Measurements from ENCODE around the gene TMEM82. TPM values are rescaled to one million over a fixed set of nuclear protein-coding genes. Genes with fewer than 3 reads are reported as not detected.

Gene TMEM82
- total and polyA plus RNA-seq, 9 of the 15 experiments (the other 6 are each of a cell fraction or from before 2014, with no cell fraction given), result not detected

GRCh38 chr1:15727424-15727823 lies 14.9 kb upstream of the TMEM82 start:
- no peak overlapping the region for H3K9ac ChIP-seq (ENCODE audit: insufficient read depth in 1 of 2, low read depth in 2 of 2, low read length in 2 of 2)
- H3K27ac ChIP-seq (ENCODE audit: extremely low read depth, low read depth, low read length), result no peak overlapping the region
- H3K4me2 ChIP-seq (ENCODE audit: insufficient read depth, low read length), result no peak overlapping the region
- FAIRE-seq, result no peak
- H4K20me1 ChIP-seq (replicated peaks; ENCODE audit: control insufficient read depth, insufficient read depth, low read length), result no peaks in the 10 kb centered on the region
- no peaks in the 10 kb centered on the region for H3K9me1 ChIP-seq (ENCODE audit: control insufficient read depth, insufficient read depth, low read length)
- no peak for DNase-seq (ENCODE audit: extremely low read depth in 1 of 4, low spot score in 3 of 4)
- H3K36me3 ChIP-seq (ENCODE audit: control insufficient read depth, insufficient read depth, low read length), result peaks cover 80% of the 10 kb centered on the region; the same call in 2 of the 3 replicates
- H3K79me2 ChIP-seq (ENCODE audit: control insufficient read depth, insufficient read depth, low read length), result no peaks in the 10 kb centered on the region
- H3K27me3 ChIP-seq (ENCODE audit: control insufficient read depth in 2 of 2, insufficient read depth in 2 of 2, low read length in 2 of 2), result no peaks in the 10 kb centered on the region
- BruUV-seq (replicated peaks), result no TSS peak
- intact Hi-C loops (cut with micrococcal nuclease) (no loop called here), in situ Hi-C loops (cut with MboI) (no loop called here)
- no peak overlapping the region for H2AFZ ChIP-seq (ENCODE audit: low read depth, low read length)
- 81% methylated on average over 12 of the region's 13 CpGs for WGBS (ENCODE audit: insufficient coverage, low coverage, missing lambda C conversion rate)
- H3K4me3 ChIP-seq, result no peak overlapping the region
- ChIA-PET CTCF (ENCODE audit: low intra/inter-chr PET ratio) (no interaction called here), POLR2A (interaction anchor here (0.7 to 1.5 kb wide), 3 partner anchors 10 to 110 kb away, joined by 3 to 5 read pairs (median 5); no protein-coding TSS in a partner anchor)
- peaks cover 0 to 36% of the 10 kb centered on the region in 2 experiments; a peak in 1 of 5 replicates for H3K4me1 ChIP-seq (replicated peaks in 1 of 2; ENCODE audit: control insufficient read depth in 2 of 2, insufficient read depth in 2 of 2, low read length in 2 of 2)
- no peak for TF ChIP-seq MXI1 (IDR thresholded peaks at IDR 0.05; ENCODE audit: low read depth, low read length)
- no peak for TF ChIP-seq ZNF696 (CRISPR knock-in tag; conservative IDR thresholded peaks at IDR 0.05)
- TF ChIP-seq PCBP1 (IDR thresholded peaks at IDR 0.05; ENCODE audit: low read depth, low read length, poor library complexity, severe bottlenecking), result peak; percentile 33
- peak; percentile 6; the same call in 1 of the 3 replicates for ATAC-seq
- no peaks in the 10 kb centered on the region for H3K9me3 ChIP-seq (replicated peaks; ENCODE audit: control insufficient read depth, insufficient read depth, low read depth, low read length)

GRCh38 chr1:15727866-15728534 lies 14.3 kb upstream of the TMEM82 start:
- ChIA-PET POLR2A (interaction anchor here (0.7 kb wide), 2 partner anchors 12 to 110 kb away, joined by 4 to 5 read pairs; no protein-coding TSS in a partner anchor), CTCF (ENCODE audit: low intra/inter-chr PET ratio) (no interaction called here)
- intact Hi-C loops (cut with micrococcal nuclease), result no loop called here
- FAIRE-seq (no peak), DNase-seq (ENCODE audit: extremely low read depth in 1 of 4, low spot score in 3 of 4) (no peak), ATAC-seq (peak; percentile 10; the same call in 1 of the 3 replicates)
- H3K9me1 ChIP-seq (ENCODE audit: control insufficient read depth, insufficient read depth, low read length), result no peaks in the 10 kb centered on the region
- peaks cover 80% of the 10 kb centered on the region; the same call in 2 of the 3 replicates for H3K36me3 ChIP-seq (ENCODE audit: control insufficient read depth, insufficient read depth, low read length)
- H3K27me3 ChIP-seq (ENCODE audit: control insufficient read depth in 2 of 2, insufficient read depth in 2 of 2, low read length in 2 of 2), result no peaks in the 10 kb centered on the region
- BruUV-seq (replicated peaks), result no TSS peak
- H3K27ac ChIP-seq (ENCODE audit: extremely low read depth, low read depth, low read length), result no peak overlapping the region
- no peak overlapping the region for H3K4me2 ChIP-seq (ENCODE audit: insufficient read depth, low read length)
- in situ Hi-C loops (cut with MboI), result no loop called here
- H3K9me3 ChIP-seq (replicated peaks; ENCODE audit: control insufficient read depth, insufficient read depth, low read depth, low read length), result no peaks in the 10 kb centered on the region
- no peak overlapping the region for H3K9ac ChIP-seq (ENCODE audit: insufficient read depth in 1 of 2, low read depth in 2 of 2, low read length in 2 of 2)
- peaks cover 0 to 36% of the 10 kb centered on the region in 2 experiments; a peak in 1 of 5 replicates for H3K4me1 ChIP-seq (replicated peaks in 1 of 2; ENCODE audit: control insufficient read depth in 2 of 2, insufficient read depth in 2 of 2, low read length in 2 of 2)
- H2AFZ ChIP-seq (ENCODE audit: low read depth, low read length), result no peak overlapping the region
- 93% methylated on average over 22 of the region's 23 CpGs for WGBS (ENCODE audit: insufficient coverage, low coverage, missing lambda C conversion rate)
- no peak overlapping the region for H3K4me3 ChIP-seq
- H3K79me2 ChIP-seq (ENCODE audit: control insufficient read depth, insufficient read depth, low read length), result no peaks in the 10 kb centered on the region
- no peaks in the 10 kb centered on the region for H4K20me1 ChIP-seq (replicated peaks; ENCODE audit: control insufficient read depth, insufficient read depth, low read length)
- TF ChIP-seq TCF3 (CRISPR knock-in tag; IDR thresholded peaks at IDR 0.05), result no peak
- TF ChIP-seq TCF7L2 (IDR thresholded peaks at IDR 0.05; ENCODE audit: low read depth, low read length), result no peak
- TF ChIP-seq EP400 (IDR thresholded peaks at IDR 0.05), result no peak
- no peak for TF ChIP-seq MCM7 (IDR thresholded peaks at IDR 0.05)
- TF ChIP-seq MXD1 (CRISPR knock-in tag; IDR thresholded peaks at IDR 0.05; ENCODE audit: borderline replicate concordance, poor library complexity, severe bottlenecking), result no peak
- no peak for TF ChIP-seq NUFIP1 (IDR thresholded peaks at IDR 0.05; ENCODE audit: partially characterized antibody)
- TF ChIP-seq NBN (IDR thresholded peaks at IDR 0.05; ENCODE audit: low read depth), result no peak
- TF ChIP-seq NKRF (IDR thresholded peaks at IDR 0.05; ENCODE audit: borderline replicate concordance), result no peak
- no peak for TF ChIP-seq ARHGAP35 (IDR thresholded peaks at IDR 0.05; ENCODE audit: partially characterized antibody)
- TF ChIP-seq KAT8 (IDR thresholded peaks at IDR 0.05; ENCODE audit: low read depth), result no peak
- TF ChIP-seq SMAD2 (IDR thresholded peaks at IDR 0.05; ENCODE audit: low read depth, low read length), result no peak
- TF ChIP-seq MAFG (tag; conservative IDR thresholded peaks at IDR 0.05), result no peak
